ENCODE data around the gene SH3BGRL3.

- TF ChIP-seq, protein P1, sequence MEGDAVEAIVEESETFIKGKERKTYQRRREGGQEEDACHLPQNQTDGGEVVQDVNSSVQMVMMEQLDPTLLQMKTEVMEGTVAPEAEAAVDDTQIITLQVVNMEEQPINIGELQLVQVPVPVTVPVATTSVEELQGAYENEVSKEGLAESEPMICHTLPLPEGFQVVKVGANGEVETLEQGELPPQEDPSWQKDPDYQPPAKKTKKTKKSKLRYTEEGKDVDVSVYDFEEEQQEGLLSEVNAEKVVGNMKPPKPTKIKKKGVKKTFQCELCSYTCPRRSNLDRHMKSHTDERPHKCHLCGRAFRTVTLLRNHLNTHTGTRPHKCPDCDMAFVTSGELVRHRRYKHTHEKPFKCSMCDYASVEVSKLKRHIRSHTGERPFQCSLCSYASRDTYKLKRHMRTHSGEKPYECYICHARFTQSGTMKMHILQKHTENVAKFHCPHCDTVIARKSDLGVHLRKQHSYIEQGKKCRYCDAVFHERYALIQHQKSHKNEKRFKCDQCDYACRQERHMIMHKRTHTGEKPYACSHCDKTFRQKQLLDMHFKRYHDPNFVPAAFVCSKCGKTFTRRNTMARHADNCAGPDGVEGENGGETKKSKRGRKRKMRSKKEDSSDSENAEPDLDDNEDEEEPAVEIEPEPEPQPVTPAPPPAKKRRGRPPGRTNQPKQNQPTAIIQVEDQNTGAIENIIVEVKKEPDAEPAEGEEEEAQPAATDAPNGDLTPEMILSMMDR (IDR thresholded peaks at IDR 0.05): no peak
- TF ChIP-seq POLR2A (IDR thresholded peaks at IDR 0.05) (no peak), POLR2AphosphoS5 (IDR thresholded peaks at IDR 0.05) (no peak)
These were observed 34.6 kb downstream of the SH3BGRL3 start for GRCh38 chr1:26314501-26314900.
